Sigmoid colon (tissue), 4 donors: ENCODE measurements around the gene RGS11.

ENCODE experiments used
- CTCF ChIP-seq, 4 experiments: fragments of 450-650 bp in 3 of 4; fragments of 200-600 bp in 1 of 4; IDR thresholded peaks; one replicate each; pipeline ENCODE4 v1.5.1; 2016 to 2019; ENCODE audit warnings: antibody characterized with exemption in 4 of 4, mild to moderate bottlenecking in 3 of 4, moderate library complexity in 2 of 4
- EP300 ChIP-seq, 4 donors: sonication (generic); formaldehyde crosslinking; IDR thresholded peaks; one replicate each; pipeline ENCODE4 v1.6.1; 2017; ENCODE audit warnings: antibody characterized with exemption in 4 of 4
- POLR2A ChIP-seq, 2 donors: fragments of 450-650 bp; IDR thresholded peaks; one replicate each; pipeline ENCODE4 v1.6.1; 2016; ENCODE audit warnings: antibody characterized with exemption in 2 of 2, mild to moderate bottlenecking in 2 of 2, moderate library complexity in 2 of 2
- POLR2AphosphoS5 ChIP-seq, 4 donors: sonication (generic); formaldehyde crosslinking; IDR thresholded peaks; one replicate each; pipeline ENCODE4 v1.6.1; 2017; ENCODE audit warnings: antibody characterized with exemption in 4 of 4

GRCh38 chr16:263944-264343 is 11.8 kb downstream of the RGS11 start:
- no peak for TF ChIP-seq CTCF (IDR thresholded peaks at IDR 0.05)
- TF ChIP-seq EP300 (IDR thresholded peaks at IDR 0.05) = no peak
- TF ChIP-seq POLR2A (IDR thresholded peaks at IDR 0.05) = no peak
- no peak for TF ChIP-seq POLR2AphosphoS5 (IDR thresholded peaks at IDR 0.05)
